Subcutaneous adipose tissue (tissue), 4 donors: ENCODE results near the gene SPDEF. TPM values are rescaled to one million over a fixed set of nuclear protein-coding genes. Genes with fewer than 3 reads are reported as not detected.

ENCODE experiments used
- CTCF ChIP-seq: fragments of 450-650 bp; IDR thresholded peaks from one replicate; pipeline ENCODE4 v1.5.1; 2016; ENCODE audit warnings: low read depth, mild to moderate bottlenecking, control low read depth, antibody characterized with exemption, moderate library complexity
- total RNA-seq, 4 donors: library from RNA; depleted of rRNA; stranded (reverse); fragments of >200 nt; gene quantifications; one replicate each; pipeline ENCODE4 v1.1.0, GENCODE V29; 2016

SPDEF gene
- total RNA-seq, 4 donors from 2014 or later, result 0.22 TPM; not detected in 3

GRCh38 chr6:34535646-34536045 is 20.5 kb downstream of the SPDEF start:
- no peak for TF ChIP-seq CTCF

- TF ChIP-seq CTCF, result no peak
Observed at GRCh38 chr6:34535199-34535598, 20.9 kb downstream of the SPDEF start.

- TF ChIP-seq CTCF, result no peak
Observed at GRCh38 chr6:34534656-34535055, 21.5 kb downstream of the SPDEF start.

- no peak for TF ChIP-seq CTCF
Observed at GRCh38 chr6:34534146-34534545, 22.0 kb downstream of the SPDEF start.

GRCh38 chr6:34532230-34532629 is 23.9 kb downstream of the SPDEF start:
- no peak for TF ChIP-seq CTCF

- TF ChIP-seq CTCF, result no peak
Observed at GRCh38 chr6:34531580-34532201, 24.4 kb downstream of the SPDEF start.

- TF ChIP-seq CTCF, result no peak
Observed at GRCh38 chr6:34530753-34531365, 25.3 kb downstream of the SPDEF start.
